GM12892 (cell line): ENCODE measurements around the gene CCDC34.

Experiments used
- POLR2A ChIP-seq: IDR thresholded peaks from 2 replicates; pipeline ENCODE4 v1.6.1; 2011; ENCODE audit warnings: low read depth, low read length, control low read depth
- POLR2AphosphoS5 ChIP-seq: IDR thresholded peaks from 2 replicates; pipeline ENCODE4 v1.6.1; 2011; ENCODE audit warnings: low read depth, low read length, control low read depth

DNA sequence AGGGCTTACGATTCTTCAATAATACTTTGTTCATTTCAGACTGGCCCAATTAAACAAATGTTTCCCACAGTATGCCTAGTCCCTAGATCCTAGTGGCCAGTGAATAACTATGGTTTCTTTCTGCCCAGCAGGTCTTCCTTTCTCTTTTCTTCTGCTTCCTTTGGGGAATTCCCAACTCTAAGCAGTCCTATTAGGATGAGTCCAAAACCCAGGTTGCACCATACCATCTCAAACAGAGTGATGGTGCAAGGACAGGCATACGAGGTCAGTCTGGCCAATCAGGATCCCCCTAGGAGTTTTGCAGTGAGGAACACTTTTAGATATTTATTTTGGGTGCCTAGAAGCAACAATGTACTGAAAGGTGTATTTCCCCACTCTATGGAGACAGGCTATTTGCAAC lies 41.4 kb upstream of the CCDC34 start:
- TF ChIP-seq POLR2A (no peak), POLR2AphosphoS5 (no peak)
